ENCODE data around the gene SLC5A3. TPM values are rescaled to one million over a fixed set of nuclear protein-coding genes. Genes with fewer than 3 reads are reported as not detected.

The SLC5A3 gene
- polyA plus RNA-seq, 1 experiment = 1.9 TPM

- TF ChIP-seq CTCF (IDR thresholded peaks at IDR 0.05; ENCODE audit: insufficient read depth, low read depth, low read length) = no peak
- H3K27me3 ChIP-seq (ENCODE audit: control insufficient read depth, insufficient read depth, low read length) = no peaks in the 10 kb centered on the region
- CTCF ChIA-PET = no interaction called here
- DNase-seq (ENCODE audit: low read depth) = no peak
- no peak overlapping the region for H3K4me3 ChIP-seq (ENCODE audit: low read depth, low read length)
- H3K36me3 ChIP-seq (ENCODE audit: control insufficient read depth, insufficient read depth, low read length) = no peaks in the 10 kb centered on the region
- POLR2A ChIA-PET = no interaction called here
Observed at GRCh38 chr21:34047835-34048234, 25.5 kb upstream of the SLC5A3 start.

DNA sequence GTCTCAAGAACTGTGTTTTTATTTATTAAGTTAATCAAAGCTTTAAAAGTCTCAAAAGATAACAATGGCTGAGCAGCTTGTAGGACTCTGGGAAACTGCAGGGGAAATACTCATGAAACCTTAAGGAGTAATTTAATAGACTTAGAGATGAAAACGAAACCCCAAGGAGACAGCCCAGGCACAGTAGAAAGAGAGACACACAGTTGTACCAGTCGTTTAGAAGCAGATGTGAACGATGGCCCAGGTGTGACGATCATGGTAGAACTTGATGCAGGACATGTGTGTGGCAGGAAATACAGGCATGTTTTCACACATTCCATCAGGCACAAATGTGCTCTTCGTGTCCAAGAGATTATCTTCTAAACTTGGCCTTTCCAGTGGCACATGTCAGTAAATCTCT lies 21.2 kb upstream of the SLC5A3 start:
- no peak for TF ChIP-seq CTCF (IDR thresholded peaks at IDR 0.05; ENCODE audit: insufficient read depth, low read depth, low read length)
- ChIA-PET POLR2A (no interaction called here), CTCF (interaction anchor here (1.2 to 1.3 kb wide), 2 partner anchors 24 to 128 kb away, joined by 3 to 5 read pairs; no protein-coding TSS in a partner anchor)
- no peak for DNase-seq (ENCODE audit: low read depth)
- no peak overlapping the region for H3K4me3 ChIP-seq (ENCODE audit: low read depth, low read length)
- H3K27me3 ChIP-seq (ENCODE audit: control insufficient read depth, insufficient read depth, low read length) = no peaks in the 10 kb centered on the region
- H3K36me3 ChIP-seq (ENCODE audit: control insufficient read depth, insufficient read depth, low read length) = no peaks in the 10 kb centered on the region

- no peak for DNase-seq (ENCODE audit: low read depth)
- POLR2A ChIA-PET = no interaction called here
- H3K4me3 ChIP-seq (ENCODE audit: low read depth, low read length) = no peak overlapping the region
Observed at GRCh38 chr21:34054259-34054658, 19.1 kb upstream of the SLC5A3 start.

DNA sequence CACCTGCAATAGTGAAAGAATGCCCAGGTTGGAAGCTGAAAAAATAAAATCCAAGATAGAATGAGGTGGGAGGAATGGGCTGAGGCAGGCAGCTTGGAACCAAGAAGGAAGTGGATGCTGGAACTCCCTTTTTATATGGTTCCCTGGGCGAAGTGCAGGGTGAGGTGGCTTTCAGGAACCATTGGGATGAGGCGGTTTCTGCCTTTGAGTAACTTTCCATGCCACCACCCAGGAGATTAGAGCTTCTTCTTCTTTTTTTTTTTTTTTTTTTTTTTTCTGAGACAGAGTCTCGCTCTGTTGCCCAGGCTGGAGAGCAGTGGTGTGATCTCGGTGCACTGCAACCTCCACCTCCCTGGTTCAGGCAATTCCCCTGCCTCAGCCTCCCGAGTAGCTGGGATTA lies 17.8 kb upstream of the SLC5A3 start:
- ChIA-PET CTCF (no interaction called here), POLR2A (no interaction called here)
- TF ChIP-seq CTCF (IDR thresholded peaks at IDR 0.05; ENCODE audit: insufficient read depth, low read depth, low read length) = no peak
- no peak overlapping the region for H3K4me3 ChIP-seq (ENCODE audit: low read depth, low read length)
- H3K27me3 ChIP-seq (ENCODE audit: control insufficient read depth, insufficient read depth, low read length) = no peaks in the 10 kb centered on the region
- H3K36me3 ChIP-seq (ENCODE audit: control insufficient read depth, insufficient read depth, low read length) = no peaks in the 10 kb centered on the region
- DNase-seq (ENCODE audit: low read depth) = no peak

More at GRCh38 chr21:34054259-34054658, 19.1 kb upstream of the SLC5A3 start:
- Histone ChIP-seq H3K27me3 (ENCODE audit: control insufficient read depth, insufficient read depth, low read length) (no peaks in the 10 kb centered on the region), H3K36me3 (ENCODE audit: control insufficient read depth, insufficient read depth, low read length) (no peaks in the 10 kb centered on the region)
- CTCF ChIA-PET = no interaction called here
- no peak for TF ChIP-seq CTCF (IDR thresholded peaks at IDR 0.05; ENCODE audit: insufficient read depth, low read depth, low read length)

DNA sequence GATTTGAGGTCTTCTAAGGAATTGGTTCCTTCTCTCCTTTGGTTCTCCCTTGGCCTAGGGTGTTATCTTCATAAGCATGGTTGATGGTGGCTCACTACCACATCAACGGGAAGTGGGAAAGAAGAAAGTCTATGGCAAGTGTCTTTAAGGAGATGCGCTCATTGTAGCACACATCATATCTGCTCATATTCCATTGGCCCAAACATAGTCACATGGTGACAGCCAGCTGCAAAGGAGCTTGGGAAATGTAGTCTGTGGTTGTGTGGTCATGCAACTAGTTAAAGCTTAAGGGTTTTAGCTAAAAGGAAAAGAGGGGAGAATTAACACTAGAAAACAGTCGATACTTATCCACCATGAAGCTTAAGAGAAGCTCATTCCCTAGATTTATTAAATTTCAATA lies 11.4 kb upstream of the SLC5A3 start:
- Histone ChIP-seq H3K36me3 (ENCODE audit: control insufficient read depth, insufficient read depth, low read length) (no peaks in the 10 kb centered on the region), H3K27me3 (ENCODE audit: control insufficient read depth, insufficient read depth, low read length) (no peaks in the 10 kb centered on the region), H3K4me3 (ENCODE audit: low read depth, low read length) (no peak overlapping the region)
- POLR2A ChIA-PET = no interaction called here
- no peak for DNase-seq (ENCODE audit: low read depth)
- TF ChIP-seq CTCF (IDR thresholded peaks at IDR 0.05; ENCODE audit: insufficient read depth, low read depth, low read length) = no peak
- CTCF ChIA-PET = interaction anchor here (1.0 kb wide), 1 partner anchor 11 kb away, joined by 3 read pairs; the partner anchor contains the start of genes MRPS6 and SLC5A3

All from BJ (cell line).